CD4-positive, alpha-beta T cell (primary cell): ENCODE data around the gene CDHR3. TPM values are rescaled to one million over a fixed set of nuclear protein-coding genes. Genes with fewer than 3 reads are reported as not detected.

Source experiments
- ATAC-seq: fragments of 200-7000 bp; cut with Tn5 transposase; one replicate; pipeline ENCODE4 v1.10.0; 2022; ENCODE audit warnings: mild to moderate bottlenecking; ENCODE audit not compliant: poor library complexity
- CTCF ChIA-PET: fragments of 350-600 bp; sonication (Branson Sonifier 250); formaldehyde crosslinking; loops from one replicate; lab custom pipeline; 2021; ENCODE audit warnings: antibody characterized with exemption, inconsistent platforms; lab: Charles Lee
- POLR2A ChIA-PET: fragments of 350-600 bp; sonication (Branson Sonifier 250); formaldehyde crosslinking; loops from one replicate; lab custom pipeline; 2021; ENCODE audit warnings: antibody characterized with exemption, inconsistent platforms; lab: Charles Lee
- DNase-seq, 14 experiments: peaks; one replicate each; pipeline ENCODE4 v3.0.0-alpha.2; 2013 to 2020; ENCODE audit warnings: mixed read lengths in 2 of 14
- H3K27ac ChIP-seq, 2 donors: one replicate each; pipeline versions ENCODE4 v1.5.1 to v1.7.0; 2013; ENCODE audit warnings: low read length in 2 of 2, low read depth in 1 of 2, mild to moderate bottlenecking in 1 of 2
- H3K27me3 ChIP-seq, 2 experiments: 1 replicate in 1 of 2; 2 replicates in 1 of 2; pipeline versions ENCODE4 v1.6.1 to v1.7.0; 2013; ENCODE audit warnings: low read length in 2 of 2, control low read depth in 1 of 2, mild to moderate bottlenecking in 1 of 2, moderate library complexity in 1 of 2; ENCODE audit not compliant: insufficient read depth in 2 of 2, control insufficient read depth in 1 of 2
- H3K36me3 ChIP-seq: one replicate; pipeline ENCODE4 v1.6.1; 2013; ENCODE audit warnings: low read length, control low read depth; ENCODE audit not compliant: insufficient read depth
- H3K4me1 ChIP-seq: one replicate; pipeline ENCODE4 v1.6.1; 2013; ENCODE audit warnings: low read length, control low read depth; ENCODE audit not compliant: insufficient read depth
- H3K4me3 ChIP-seq: one replicate; pipeline ENCODE4 v1.5.1; 2013; ENCODE audit warnings: mild to moderate bottlenecking, low read length, moderate library complexity
- H3K9me3 ChIP-seq, 2 experiments: 1 replicate in 1 of 2; 2 replicates in 1 of 2; pipeline versions ENCODE4 v1.6.1 to v1.7.0; 2013; ENCODE audit warnings: low read length in 2 of 2, mild to moderate bottlenecking in 2 of 2, control low read depth in 1 of 2, moderate library complexity in 1 of 2; ENCODE audit not compliant: control insufficient read depth in 1 of 2, insufficient read depth in 1 of 2
- H3K27ac Mint-ChIP-seq: one replicate; pipeline ENCODE4 v1.8.0; 2020; ENCODE audit warnings: mixed read lengths
- H3K27me3 Mint-ChIP-seq: one replicate; pipeline ENCODE4 v1.8.0; 2021; ENCODE audit warnings: mixed read lengths
- H3K36me3 Mint-ChIP-seq: one replicate; pipeline ENCODE4 v1.8.0; 2021; ENCODE audit warnings: low read depth, mixed read lengths
- H3K4me1 Mint-ChIP-seq: one replicate; pipeline ENCODE4 v1.8.0; 2021; ENCODE audit warnings: low read depth, mixed read lengths
- H3K4me3 Mint-ChIP-seq: one replicate; pipeline ENCODE4 v1.8.0; 2020; ENCODE audit warnings: mild to moderate bottlenecking, mixed read lengths
- H3K9me3 Mint-ChIP-seq: one replicate; pipeline ENCODE4 v1.8.0; 2020; ENCODE audit warnings: mixed read lengths
- CTCF ChIP-seq: fragments of 200-600 bp; IDR thresholded peaks from one replicate; pipeline ENCODE4 v1.8.0; 2022; ENCODE audit warnings: antibody characterized with exemption, mild to moderate bottlenecking
- intact Hi-C, 2 experiments: fragments of 100-400 bp; cut with DNase I in 1 of 2; cut with micrococcal nuclease in 1 of 2; formaldehyde crosslinking; loops; one replicate each; pipeline versions ENCODE4 v1.15.1 to v1.9.0; 2023 to 2025; cut with DNase I, micrococcal nuclease
- total RNA-seq, 174 experiments: library from RNA in 2 of 174; stranded (reverse) in 2 of 174; gene quantifications; one replicate each; pipeline ENCODE4 v1.2.3 and lab custom pipeline; 2021 to 2026

The CDHR3 gene
- total RNA-seq, 2 experiments from 2014 or later, result 10.3 to 12.2 TPM

DNA sequence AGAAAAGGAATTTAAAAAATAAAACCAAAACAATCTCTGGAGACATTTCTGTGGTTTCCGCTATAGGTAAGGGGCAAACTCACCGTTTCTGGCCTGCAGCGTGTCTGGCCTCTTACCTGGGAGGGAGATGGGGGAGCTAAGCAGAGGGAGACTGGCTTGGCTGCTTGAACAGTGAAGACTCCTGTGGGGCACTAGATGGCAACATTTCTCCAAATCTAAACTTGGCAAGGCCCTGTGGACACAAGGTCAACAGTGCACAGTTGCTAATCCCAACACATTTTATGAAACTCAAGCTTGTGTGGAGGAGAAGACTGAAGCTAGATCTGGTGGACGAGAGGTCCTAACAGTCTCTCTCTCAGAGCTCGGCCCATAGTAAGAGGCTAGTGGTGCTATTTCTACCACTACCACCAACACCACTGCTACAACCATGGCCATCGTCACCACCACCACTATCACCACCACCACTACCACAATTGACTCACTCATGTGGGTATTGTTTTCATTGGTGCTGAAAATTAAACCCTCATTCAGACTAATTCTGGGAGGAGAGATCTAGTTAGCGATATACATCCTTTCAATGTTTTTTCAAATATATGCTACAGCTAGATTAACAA, 28.4 kb upstream of the CDHR3 start:
- intact Hi-C loops, result loop anchor here in 1 of 2 experiments (1.0 to 5.0 kb wide), 3 partner anchors 58 to 172 kb away; no protein-coding TSS in a partner anchor
- peak in 4 of 14 experiments; percentile 6 to 33 (median 28) for DNase-seq

DNA sequence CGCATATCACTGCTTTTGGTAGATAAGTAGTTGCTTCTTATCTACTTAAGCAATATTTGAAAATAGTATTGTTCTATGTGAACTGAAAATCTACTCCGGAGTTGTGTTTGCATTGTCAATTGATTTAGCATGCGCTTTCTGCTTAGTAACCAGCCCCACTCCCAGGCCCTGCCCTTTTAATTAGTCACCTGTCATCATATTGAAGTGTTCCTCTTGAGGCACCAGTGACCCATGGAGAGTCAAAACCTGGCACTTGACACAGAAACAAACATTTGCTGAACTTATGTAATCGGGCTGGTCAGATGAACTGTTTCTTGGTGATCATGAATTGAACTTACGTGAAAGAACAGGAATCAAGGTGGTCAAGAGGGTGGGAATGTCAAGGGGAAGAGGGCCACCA, 27.8 kb upstream of the CDHR3 start:
- Mint-ChIP-seq H3K4me3 (no peak overlapping the region), H3K27ac (no peak overlapping the region), H3K4me1 (peaks cover 24% of the 10 kb centered on the region)

More for the DNA sequence above, 28.4 kb upstream of the CDHR3 start:
- Histone ChIP-seq H3K9me3 (no peaks in the 10 kb centered on the region), H3K4me1 (no peaks in the 10 kb centered on the region), H3K4me3 (no peak overlapping the region), H3K36me3 (no peaks in the 10 kb centered on the region), H3K27ac (no peak overlapping the region), H3K27me3 (no peaks in the 10 kb centered on the region)
- H3K4me1 Mint-ChIP-seq, result peaks cover 24% of the 10 kb centered on the region
- H3K27me3 Mint-ChIP-seq, result no peaks in the 10 kb centered on the region
- H3K4me3 Mint-ChIP-seq, result no peak overlapping the region
- H3K36me3 Mint-ChIP-seq, result no peaks in the 10 kb centered on the region
- H3K9me3 Mint-ChIP-seq, result no peaks in the 10 kb centered on the region
- CTCF ChIA-PET, result interaction anchor here (0.7 to 1.1 kb wide), 2 partner anchors 48 to 109 kb away, joined by 3 read pairs; no protein-coding TSS in a partner anchor
- no peak overlapping the region for H3K27ac Mint-ChIP-seq
- POLR2A ChIA-PET, result interaction anchor here (0.6 to 1.4 kb wide), 3 partner anchors 42 to 95 kb away, joined by 3 to 5 read pairs (median 3); no protein-coding TSS in a partner anchor
- no peak for TF ChIP-seq CTCF
- ATAC-seq, result no peak

GRCh38 chr7:105937411-105937810, 25.7 kb upstream of the CDHR3 start:
- CTCF ChIA-PET, result no interaction called here

More for the DNA sequence above, 27.8 kb upstream of the CDHR3 start:
- Histone ChIP-seq H3K36me3 (no peaks in the 10 kb centered on the region), H3K9me3 (no peaks in the 10 kb centered on the region), H3K27ac (no peak overlapping the region), H3K4me3 (no peak overlapping the region), H3K4me1 (no peaks in the 10 kb centered on the region), H3K27me3 (no peaks in the 10 kb centered on the region)
- intact Hi-C loops, result no loop called here
- no peaks in the 10 kb centered on the region for H3K27me3 Mint-ChIP-seq
- ATAC-seq (no peak), DNase-seq (no peak)
- H3K36me3 Mint-ChIP-seq, result no peaks in the 10 kb centered on the region
- ChIA-PET CTCF (interaction anchor here (1.1 kb wide), 1 partner anchor 108 kb away, joined by 3 read pairs; no protein-coding TSS in a partner anchor), POLR2A (interaction anchor here (1.2 kb wide), 1 partner anchor 41 kb away, joined by 3 read pairs; no protein-coding TSS in a partner anchor)
- no peak for TF ChIP-seq CTCF
- H3K9me3 Mint-ChIP-seq, result no peaks in the 10 kb centered on the region

More at GRCh38 chr7:105937411-105937810, 25.7 kb upstream of the CDHR3 start:
- no peak overlapping the region for H3K4me3 ChIP-seq
- no peak overlapping the region for H3K27ac Mint-ChIP-seq
- H3K27me3 Mint-ChIP-seq, result no peaks in the 10 kb centered on the region
- TF ChIP-seq CTCF, result no peak
- H3K4me1 Mint-ChIP-seq, result peaks cover 9% of the 10 kb centered on the region
- H3K4me3 Mint-ChIP-seq, result no peak overlapping the region
- H3K9me3 Mint-ChIP-seq, result no peaks in the 10 kb centered on the region
- H3K27me3 ChIP-seq, result no peaks in the 10 kb centered on the region
- H3K4me1 ChIP-seq, result no peaks in the 10 kb centered on the region
- ATAC-seq, result no peak
- no peak overlapping the region for H3K27ac ChIP-seq
- DNase-seq, result no peak
- H3K36me3 ChIP-seq, result no peaks in the 10 kb centered on the region
- no peaks in the 10 kb centered on the region for H3K36me3 Mint-ChIP-seq
- H3K9me3 ChIP-seq, result no peaks in the 10 kb centered on the region
- POLR2A ChIA-PET, result interaction anchor here (0.7 kb wide), 1 partner anchor 13 kb away, joined by 3 read pairs; no protein-coding TSS in a partner anchor
- intact Hi-C loops, result no loop called here
